NT2/D1 (cell line): Measurements from ENCODE around the gene LENG8.

Experiments
- SUZ12 ChIP-seq: IDR thresholded peaks from 2 replicates; pipeline ENCODE4 v1.6.1; 2011; ENCODE audit not compliant: insufficient read length, insufficient read depth; ENCODE audit errors: extremely low read depth
- YY1 ChIP-seq: IDR thresholded peaks from 2 replicates; pipeline ENCODE4 v1.6.1; 2011; ENCODE audit not compliant: insufficient read length, insufficient read depth

- TF ChIP-seq SUZ12 (no peak), YY1 (no peak)
These were observed 19.3 kb upstream of the LENG8 start for GRCh38 chr19:54429545-54430227.
